SK-N-SH (cell line): ENCODE results near the gene SULF2. TPM values are rescaled to one million over a fixed set of nuclear protein-coding genes. Genes with fewer than 3 reads are reported as not detected.

Experiments used
- CTCF ChIA-PET: fragments of 300-600, 350-600 bp; formaldehyde crosslinking; extraction: SDS; loops from one replicate; lab custom pipeline; 2021; lab: Yijun Ruan, JAX
- POLR2A ChIA-PET: fragments of 350-600 bp; sonication (Branson Sonifier 250); formaldehyde crosslinking; extraction: SDS; loops from one replicate; lab custom pipeline; 2020; ENCODE audit warnings: antibody characterized with exemption, inconsistent platforms; lab: Yijun Ruan, JAX
- DNase-seq: peaks from one replicate; pipeline ENCODE4 v3.0.0; 2012
- H2AFZ ChIP-seq: fragments of 200-600 bp; sonication (generic); 2 replicates; pipeline ENCODE4 v1.8.1; 2016; ENCODE audit warnings: antibody characterized with exemption, mild to moderate bottlenecking, low read depth
- H3F3A ChIP-seq: fragments of 200-600 bp; sonication (generic); replicated peaks from 2 replicates; pipeline ENCODE3; 2016; ENCODE audit warnings: antibody characterized with exemption, mild to moderate bottlenecking; ENCODE audit not compliant: insufficient read depth
- H3K27ac ChIP-seq, 2 experiments: fragments of 200-500 bp in 1 of 2; fragments of 200-600 bp in 1 of 2; sonication (Bioruptor generic) in 1 of 2; sonication (generic), shearing (Covaris generic) in 1 of 2; 2 replicates each; pipeline versions ENCODE4 v1.5.1 to v1.6.1; 2014 to 2016; ENCODE audit warnings: low read depth in 2 of 2, inconsistent platforms in 1 of 2, low read length in 1 of 2, mild to moderate bottlenecking in 1 of 2, mixed read lengths in 1 of 2
- H3K27me3 ChIP-seq: fragments of 200-600 bp; sonication (generic), shearing (Covaris generic); 2 replicates; pipeline ENCODE4 v1.6.1; 2016; ENCODE audit warnings: mixed run types; ENCODE audit not compliant: insufficient read depth
- H3K36me3 ChIP-seq, 2 experiments: fragments of 200-500 bp in 1 of 2; fragments of 200-600 bp in 1 of 2; sonication (Bioruptor generic) in 1 of 2; sonication (generic) in 1 of 2; replicated peaks in 1 of 2; 2 replicates each; pipeline versions ENCODE3 to v1.5.1; 2014 to 2016; ENCODE audit warnings: low read length in 1 of 2, mild to moderate bottlenecking in 1 of 2; ENCODE audit not compliant: insufficient read depth in 2 of 2, control insufficient read depth in 1 of 2
- H3K4me1 ChIP-seq, 2 experiments: fragments of 200-500 bp in 1 of 2; fragments of 200-600 bp in 1 of 2; sonication (Bioruptor generic) in 1 of 2; sonication (generic), shearing (Covaris generic) in 1 of 2; 2 replicates each; pipeline versions ENCODE4 v1.5.1 to v1.6.1; 2014 to 2016; ENCODE audit warnings: low read depth in 1 of 2, low read length in 1 of 2, mixed run types in 1 of 2; ENCODE audit not compliant: insufficient read depth in 2 of 2, control insufficient read depth in 1 of 2
- H3K4me2 ChIP-seq: fragments of 200-600 bp; sonication (generic), shearing (Covaris generic); 2 replicates; pipeline ENCODE4 v1.6.1; 2017; ENCODE audit warnings: mixed run types
- H3K4me3 ChIP-seq, 2 experiments: fragments of 200-500 bp in 1 of 2; fragments of 200-600 bp in 1 of 2; sonication (Bioruptor generic) in 1 of 2; sonication (generic), shearing (Covaris generic) in 1 of 2; 2 replicates each; pipeline versions ENCODE4 v1.5.1 to v1.8.1; 2014 to 2016; ENCODE audit warnings: low read depth in 2 of 2, inconsistent platforms in 1 of 2, low read length in 1 of 2, mild to moderate bottlenecking in 1 of 2, mixed read lengths in 1 of 2, moderate library complexity in 1 of 2
- H3K79me2 ChIP-seq: fragments of 200-600 bp; sonication (generic); 2 replicates; pipeline ENCODE4 v1.8.1; 2017; ENCODE audit warnings: mild to moderate bottlenecking; ENCODE audit not compliant: insufficient read depth
- H3K9ac ChIP-seq: fragments of 200-600 bp; sonication (generic); 2 replicates; pipeline ENCODE4 v1.6.1; 2017; ENCODE audit warnings: mixed run types
- H3K9me2 ChIP-seq: fragments of 200-600 bp; sonication (generic); 2 replicates; pipeline ENCODE4 v1.6.1; 2017; ENCODE audit warnings: mixed run types
- H3K9me3 ChIP-seq: fragments of 200-600 bp; sonication (generic); 2 replicates; pipeline ENCODE4 v1.6.1; 2017; ENCODE audit warnings: mixed run types, mild to moderate bottlenecking, moderate library complexity
- H4K20me1 ChIP-seq: fragments of 200-600 bp; sonication (generic); 2 replicates; pipeline ENCODE4 v1.6.1; 2017; ENCODE audit warnings: mild to moderate bottlenecking, mixed run types; ENCODE audit not compliant: insufficient read depth
- CHD2 ChIP-seq: fragments of 150-350 bp; IDR thresholded peaks from 2 replicates; pipeline ENCODE4 v1.6.1; 2018; ENCODE audit warnings: low read length; ENCODE audit not compliant: partially characterized antibody
- CTCF ChIP-seq: fragments of 200-600 bp; sonication (generic); IDR thresholded peaks from 2 replicates; pipeline ENCODE4 v1.6.1; 2017; ENCODE audit warnings: antibody characterized with exemption, mild to moderate bottlenecking, moderate library complexity
- ELF1 ChIP-seq: IDR thresholded peaks from 2 replicates; pipeline ENCODE4 v1.4.0; 2012
- FOSL2 ChIP-seq: IDR thresholded peaks from 2 replicates; pipeline ENCODE4 v1.4.0; 2012; ENCODE audit warnings: low read depth, mild to moderate bottlenecking, moderate library complexity, borderline replicate concordance
- FOXM1 ChIP-seq: IDR thresholded peaks from 2 replicates; pipeline ENCODE4 v1.4.0; 2012; ENCODE audit warnings: low read depth, mild to moderate bottlenecking
- JUND ChIP-seq: IDR thresholded peaks from 2 replicates; pipeline ENCODE4 v1.4.0; 2012
- MEF2A ChIP-seq: IDR thresholded peaks from 2 replicates; pipeline ENCODE4 v1.4.0; 2012; ENCODE audit warnings: low read depth, borderline replicate concordance
- MXI1 ChIP-seq: IDR thresholded peaks from 2 replicates; pipeline ENCODE4 v1.6.1; 2012; ENCODE audit warnings: mild to moderate bottlenecking, low read depth, low read length, improper control_type of control experiment
- NFIC ChIP-seq: IDR thresholded peaks from 2 replicates; pipeline ENCODE4 v1.4.0; 2012; ENCODE audit warnings: borderline replicate concordance
- NRF1 ChIP-seq: IDR thresholded peaks from 2 replicates; pipeline ENCODE4 v1.6.1; 2012; ENCODE audit warnings: low read depth, mild to moderate bottlenecking, low read length
- RFX5 ChIP-seq: IDR thresholded peaks from 2 replicates; pipeline ENCODE4 v1.6.1; 2012; ENCODE audit warnings: mild to moderate bottlenecking, improper control_type of control experiment, low read length
- SMC3 ChIP-seq: IDR thresholded peaks from 2 replicates; pipeline ENCODE4 v1.6.1; 2012; ENCODE audit warnings: low read depth, low read length, improper control_type of control experiment
- TAF1 ChIP-seq: IDR thresholded peaks from 2 replicates; pipeline ENCODE4 v1.6.1; 2012; ENCODE audit warnings: low read depth, mild to moderate bottlenecking, low read length, moderate library complexity, borderline replicate concordance
- TEAD4 ChIP-seq: IDR thresholded peaks from 2 replicates; pipeline ENCODE4 v1.4.0; 2012; ENCODE audit warnings: mild to moderate bottlenecking, borderline replicate concordance; ENCODE audit not compliant: insufficient read depth
- USF2 ChIP-seq: fragments of 150-350 bp; IDR thresholded peaks from 2 replicates; pipeline ENCODE4 v1.6.1; 2017; ENCODE audit warnings: antibody characterized with exemption, low read length, low read depth, borderline replicate concordance
- YY1 ChIP-seq: IDR thresholded peaks from 2 replicates; pipeline ENCODE4 v1.4.0; 2012; ENCODE audit warnings: low read depth, mild to moderate bottlenecking
- WGBS: methylation state at CpG from one replicate; pipeline ENCODE4 v1.1.6; 2017; ENCODE audit warnings: low lambda C conversion rate; 5-methylcytosine and 5-hydroxymethylcytosine counted together
- polyA plus RNA-seq, 3 experiments: library from polyadenylated mRNA; depleted of rRNA; stranded (reverse); fragments of >200 nt; gene quantifications; 2 replicates each; pipeline ENCODE4 v1.2.3, GENCODE V29; 2012
- TF ChIP-seq, protein P1 (sequence below): IDR thresholded peaks from 2 replicates; pipeline ENCODE4 v1.4.0; 2012; ENCODE audit warnings: low read depth, borderline replicate concordance
- TF ChIP-seq, protein P2 (sequence below): IDR thresholded peaks from 2 replicates; pipeline ENCODE4 v1.6.1; 2012; ENCODE audit warnings: mild to moderate bottlenecking, low read depth, low read length, moderate library complexity

Gene SULF2
- polyA plus RNA-seq, 1 of the 3 experiments (the other 2 are of a cell fraction), result 20.2 TPM

GRCh38 chr20:47818996-47819609, 33.8 kb upstream of the SULF2 start:
- Histone ChIP-seq H3K79me2 (no peaks in the 10 kb centered on the region), H3K36me3 (no peaks in the 10 kb centered on the region)
- TF ChIP-seq FOSL2 (no peak), YY1 (no peak), TEAD4 (no peak), TAF1 (no peak), JUND (no peak), ELF1 (no peak), MXI1 (no peak), RFX5 (no peak), NRF1 (no peak), USF2 (no peak), NFIC (no peak), SMC3 (no peak)
- TF ChIP-seq, protein P1, sequence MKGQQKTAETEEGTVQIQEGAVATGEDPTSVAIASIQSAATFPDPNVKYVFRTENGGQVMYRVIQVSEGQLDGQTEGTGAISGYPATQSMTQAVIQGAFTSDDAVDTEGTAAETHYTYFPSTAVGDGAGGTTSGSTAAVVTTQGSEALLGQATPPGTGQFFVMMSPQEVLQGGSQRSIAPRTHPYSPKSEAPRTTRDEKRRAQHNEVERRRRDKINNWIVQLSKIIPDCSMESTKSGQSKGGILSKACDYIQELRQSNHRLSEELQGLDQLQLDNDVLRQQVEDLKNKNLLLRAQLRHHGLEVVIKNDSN, result no peak
- TF ChIP-seq, all 33 proteins: peak for 0
- Histone ChIP-seq H3K4me2 (no peak overlapping the region), H3K4me3 (no peak overlapping the region), H3F3A (no peaks in the 10 kb centered on the region), H3K27me3 (no peaks in the 10 kb centered on the region; the same call in 1 of the 2 replicates), H3K9me2 (no peaks in the 10 kb centered on the region), H2AFZ (no peak overlapping the region), H3K9me3 (no peaks in the 10 kb centered on the region), H4K20me1 (no peaks in the 10 kb centered on the region), H3K27ac (no peak overlapping the region), H3K9ac (no peak overlapping the region), H3K4me1 (no peaks in the 10 kb centered on the region)
- CTCF ChIA-PET, result no interaction called here
- POLR2A ChIA-PET, result no interaction called here
- WGBS, result 49% methylated on average over 12 of the region's 14 CpGs
- DNase-seq, result no peak

GRCh38 chr20:47818466-47818865, 33.2 kb upstream of the SULF2 start:
- Histone ChIP-seq H3K79me2 (no peaks in the 10 kb centered on the region), H3K9me2 (no peaks in the 10 kb centered on the region), H3K9ac (no peak overlapping the region), H3K36me3 (no peaks in the 10 kb centered on the region), H4K20me1 (no peaks in the 10 kb centered on the region), H3F3A (no peaks in the 10 kb centered on the region), H3K4me2 (no peak overlapping the region), H3K4me1 (no peaks in the 10 kb centered on the region), H3K27me3 (no peaks in the 10 kb centered on the region; the same call in 1 of the 2 replicates), H2AFZ (no peak overlapping the region), H3K27ac (no peak overlapping the region), H3K4me3 (no peak overlapping the region), H3K9me3 (no peaks in the 10 kb centered on the region)
- ChIA-PET CTCF (no interaction called here), POLR2A (no interaction called here)
- DNase-seq, result no peak
- 71% methylated on average over 7 of the region's 7 CpGs for WGBS
- TF ChIP-seq MEF2A, result no peak
- no peak for TF ChIP-seq ELF1
- TF ChIP-seq MXI1, result no peak
- TF ChIP-seq, protein P2, sequence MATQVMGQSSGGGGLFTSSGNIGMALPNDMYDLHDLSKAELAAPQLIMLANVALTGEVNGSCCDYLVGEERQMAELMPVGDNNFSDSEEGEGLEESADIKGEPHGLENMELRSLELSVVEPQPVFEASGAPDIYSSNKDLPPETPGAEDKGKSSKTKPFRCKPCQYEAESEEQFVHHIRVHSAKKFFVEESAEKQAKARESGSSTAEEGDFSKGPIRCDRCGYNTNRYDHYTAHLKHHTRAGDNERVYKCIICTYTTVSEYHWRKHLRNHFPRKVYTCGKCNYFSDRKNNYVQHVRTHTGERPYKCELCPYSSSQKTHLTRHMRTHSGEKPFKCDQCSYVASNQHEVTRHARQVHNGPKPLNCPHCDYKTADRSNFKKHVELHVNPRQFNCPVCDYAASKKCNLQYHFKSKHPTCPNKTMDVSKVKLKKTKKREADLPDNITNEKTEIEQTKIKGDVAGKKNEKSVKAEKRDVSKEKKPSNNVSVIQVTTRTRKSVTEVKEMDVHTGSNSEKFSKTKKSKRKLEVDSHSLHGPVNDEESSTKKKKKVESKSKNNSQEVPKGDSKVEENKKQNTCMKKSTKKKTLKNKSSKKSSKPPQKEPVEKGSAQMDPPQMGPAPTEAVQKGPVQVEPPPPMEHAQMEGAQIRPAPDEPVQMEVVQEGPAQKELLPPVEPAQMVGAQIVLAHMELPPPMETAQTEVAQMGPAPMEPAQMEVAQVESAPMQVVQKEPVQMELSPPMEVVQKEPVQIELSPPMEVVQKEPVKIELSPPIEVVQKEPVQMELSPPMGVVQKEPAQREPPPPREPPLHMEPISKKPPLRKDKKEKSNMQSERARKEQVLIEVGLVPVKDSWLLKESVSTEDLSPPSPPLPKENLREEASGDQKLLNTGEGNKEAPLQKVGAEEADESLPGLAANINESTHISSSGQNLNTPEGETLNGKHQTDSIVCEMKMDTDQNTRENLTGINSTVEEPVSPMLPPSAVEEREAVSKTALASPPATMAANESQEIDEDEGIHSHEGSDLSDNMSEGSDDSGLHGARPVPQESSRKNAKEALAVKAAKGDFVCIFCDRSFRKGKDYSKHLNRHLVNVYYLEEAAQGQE, result no peak
- TF ChIP-seq FOXM1, result no peak
- TF ChIP-seq TEAD4, result no peak
- no peak for TF ChIP-seq YY1
- no peak for TF ChIP-seq CTCF
- no peak for TF ChIP-seq USF2
- no peak for TF ChIP-seq CHD2
- TF ChIP-seq JUND, result no peak
